ENCODE measurements around the gene MRPS16.
"Not testable (repeated sequence)": the region's sequence is repeated elsewhere in the genome, so short reads cannot be mapped to it uniquely, and the experiment has no call there.

MRPS16 gene

GRCh38 chr10:73261362-73261995 lies 9.0 kb upstream of the MRPS16 start:
- intact Hi-C loops (cut with DNase I; ENCODE audit: low total_unique reads), result no loop called here
- peaks cover 0 to 7% (median 0%) of the 10 kb centered on the region in 3 donors for H3K9me3 ChIP-seq
- H3K27ac ChIP-seq, result no peak overlapping the region
- no peaks in the 10 kb centered on the region for H3K36me3 ChIP-seq
- no peak for DNase-seq
- no peaks in the 10 kb centered on the region for H3K4me1 ChIP-seq
- no peaks in the 10 kb centered on the region for H3K27me3 ChIP-seq
- TF ChIP-seq CTCF (IDR thresholded peaks at IDR 0.05), result no peak
- H3K4me3 ChIP-seq, result no peak overlapping the region

GRCh38 chr10:73258612-73259011 lies 6.2 kb upstream of the MRPS16 start:
- H3K4me1 ChIP-seq, DNase-seq, H3K9me3 ChIP-seq, H3K36me3 ChIP-seq, H3K27me3 ChIP-seq, H3K27ac ChIP-seq, H3K4me3 ChIP-seq: not testable (repeated sequence)
- intact Hi-C loops (cut with DNase I; ENCODE audit: low total_unique reads), result loop anchor here (5.0 to 10.0 kb wide), 2 partner anchors 99 to 156 kb away; partner anchors contain the start of genes ANXA7 and CFAP70

- DNase-seq, result no peak
- H3K27ac ChIP-seq, result peak overlapping the region; percentile 90
- peaks cover 0 to 25% (median 20%) of the 10 kb centered on the region in 4 donors for H3K4me1 ChIP-seq
- no peaks in the 10 kb centered on the region for H3K27me3 ChIP-seq
- H3K36me3 ChIP-seq, result peaks cover 0 to 23% (median 6%) of the 10 kb centered on the region in 3 donors
- no peak for TF ChIP-seq CTCF (IDR thresholded peaks at IDR 0.05)
- peak overlapping the region; percentile 81 for H3K4me3 ChIP-seq
- intact Hi-C loops (cut with DNase I; ENCODE audit: low total_unique reads), result loop anchor here (10.0 kb wide), 1 partner anchor 162 kb away; the partner anchor contains the start of gene ANXA7
- H3K9me3 ChIP-seq, result no peaks in the 10 kb centered on the region
Measured at GRCh38 chr10:73253225-73253555, 746 bp upstream of the MRPS16 start.

- DNase-seq, result no peak
- peak overlapping the region; percentile 81 for H3K4me3 ChIP-seq
- intact Hi-C loops (cut with DNase I; ENCODE audit: low total_unique reads), result loop anchor here (10.0 kb wide), 1 partner anchor 163 kb away; the partner anchor contains the start of gene ANXA7
- H3K36me3 ChIP-seq, result peaks cover 0 to 23% (median 6%) of the 10 kb centered on the region in 3 donors
- H3K27me3 ChIP-seq, result no peaks in the 10 kb centered on the region
- peaks cover 0 to 33% (median 21%) of the 10 kb centered on the region in 4 donors for H3K4me1 ChIP-seq
- no peaks in the 10 kb centered on the region for H3K9me3 ChIP-seq
- TF ChIP-seq CTCF (IDR thresholded peaks at IDR 0.05), result no peak
- peak overlapping the region; percentile 90 for H3K27ac ChIP-seq
Measured at GRCh38 chr10:73251683-73252444, 580 bp downstream of the MRPS16 start.

- TF ChIP-seq CTCF (IDR thresholded peaks at IDR 0.05), result no peak
- Histone ChIP-seq H3K27me3 (no peaks in the 10 kb centered on the region), H3K4me1 (peaks cover 0 to 44% (median 32%) of the 10 kb centered on the region in 4 donors), H3K9me3 (no peaks in the 10 kb centered on the region), H3K27ac (peak overlapping the region in 1 of 2 donors; percentile 83), H3K4me3 (no peak overlapping the region), H3K36me3 (peaks cover 12 to 42% (median 16%) of the 10 kb centered on the region in 3 donors)
- intact Hi-C loops (cut with DNase I; ENCODE audit: low total_unique reads), result no loop called here
- no peak for DNase-seq
Measured at GRCh38 chr10:73248259-73248724, 4.2 kb downstream of the MRPS16 start.
